Astrocyte (in vitro differentiated cells and primary cell): ENCODE results near the gene LEMD1.

Experiments
- EZH2 ChIP-seq: IDR thresholded peaks from 2 replicates; pipeline ENCODE4 v1.6.1; 2012; ENCODE audit warnings: mild to moderate bottlenecking, low read length, inconsistent platforms; ENCODE audit not compliant: insufficient read depth
- TF ChIP-seq, protein P1 (sequence below): IDR thresholded peaks from 2 replicates; pipeline ENCODE4 v1.5.1; 2011; ENCODE audit warnings: low read depth, mild to moderate bottlenecking, inconsistent platforms, low read length, moderate library complexity; ENCODE audit not compliant: insufficient read depth

DNA sequence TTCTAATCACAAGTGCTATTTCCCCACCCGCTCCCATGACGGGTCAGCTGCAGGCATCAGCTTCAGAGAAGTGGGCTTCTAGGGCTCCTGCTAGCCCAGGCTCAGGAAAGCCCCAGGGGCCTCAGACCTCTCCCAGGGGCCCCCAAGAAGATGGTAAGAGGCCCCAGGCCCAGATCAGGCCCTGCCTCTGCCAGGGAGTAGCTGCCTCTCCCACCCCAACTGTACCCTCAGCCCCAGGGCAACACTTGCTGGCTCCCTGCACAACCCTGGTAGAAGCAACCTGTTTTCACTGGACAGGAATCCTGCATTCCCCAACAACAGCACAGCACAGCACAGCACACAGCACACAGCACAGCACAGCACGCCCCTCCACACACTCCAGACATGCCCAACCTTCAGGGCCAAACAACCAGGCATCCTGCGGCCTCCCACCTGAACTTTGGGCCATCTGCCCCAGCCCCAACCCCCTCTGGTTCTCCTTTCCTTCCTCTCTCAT lies 27.4 kb upstream of the LEMD1 start:
- TF ChIP-seq, protein P1, sequence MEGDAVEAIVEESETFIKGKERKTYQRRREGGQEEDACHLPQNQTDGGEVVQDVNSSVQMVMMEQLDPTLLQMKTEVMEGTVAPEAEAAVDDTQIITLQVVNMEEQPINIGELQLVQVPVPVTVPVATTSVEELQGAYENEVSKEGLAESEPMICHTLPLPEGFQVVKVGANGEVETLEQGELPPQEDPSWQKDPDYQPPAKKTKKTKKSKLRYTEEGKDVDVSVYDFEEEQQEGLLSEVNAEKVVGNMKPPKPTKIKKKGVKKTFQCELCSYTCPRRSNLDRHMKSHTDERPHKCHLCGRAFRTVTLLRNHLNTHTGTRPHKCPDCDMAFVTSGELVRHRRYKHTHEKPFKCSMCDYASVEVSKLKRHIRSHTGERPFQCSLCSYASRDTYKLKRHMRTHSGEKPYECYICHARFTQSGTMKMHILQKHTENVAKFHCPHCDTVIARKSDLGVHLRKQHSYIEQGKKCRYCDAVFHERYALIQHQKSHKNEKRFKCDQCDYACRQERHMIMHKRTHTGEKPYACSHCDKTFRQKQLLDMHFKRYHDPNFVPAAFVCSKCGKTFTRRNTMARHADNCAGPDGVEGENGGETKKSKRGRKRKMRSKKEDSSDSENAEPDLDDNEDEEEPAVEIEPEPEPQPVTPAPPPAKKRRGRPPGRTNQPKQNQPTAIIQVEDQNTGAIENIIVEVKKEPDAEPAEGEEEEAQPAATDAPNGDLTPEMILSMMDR = no peak
- TF ChIP-seq EZH2 = no peak
